ENCODE data around the gene LIPG. TPM values are rescaled to one million over a fixed set of nuclear protein-coding genes. Genes with fewer than 3 reads are reported as not detected.

The LIPG gene
- total RNA-seq, 2 donors from 2014 or later, result 0.52 to 0.66 TPM

DNA sequence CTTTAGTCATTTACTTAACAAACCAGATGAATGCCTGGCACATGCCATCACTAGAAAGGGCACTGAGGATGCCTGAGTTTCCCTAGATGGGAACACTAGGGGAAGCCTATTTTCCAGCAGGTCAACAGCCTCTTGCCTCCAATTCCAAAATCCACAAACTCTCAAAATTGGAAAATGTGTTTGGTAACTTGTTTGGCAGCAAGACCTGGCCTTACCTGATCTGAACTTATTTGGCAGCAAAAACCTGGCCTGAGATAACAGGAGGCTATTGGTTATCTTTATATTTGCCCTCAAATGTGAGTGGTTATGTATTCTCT lies 2.6 kb downstream of the LIPG start:
- DNase-seq, result no peak
- intact Hi-C loops (cut with DNase I), result loop anchor here (10.0 kb wide), 1 partner anchor 290 kb away; no protein-coding TSS in a partner anchor
- no peaks in the 10 kb centered on the region for H3K36me3 ChIP-seq (replicated peaks in 1 of 2; ENCODE audit: insufficient read depth in 1 of 2, low read depth in 2 of 2)
- ATAC-seq, result no peak
- no peak overlapping the region for H3K4me3 ChIP-seq
- H3K4me1 ChIP-seq, result peaks cover 49% of the 10 kb centered on the region
- no peaks in the 10 kb centered on the region for H3K27me3 ChIP-seq
- H3K9me3 ChIP-seq, result no peaks in the 10 kb centered on the region
- H3K27ac ChIP-seq, result no peak overlapping the region
- TF ChIP-seq POLR2A (IDR thresholded peaks at IDR 0.05), result no peak
- TF ChIP-seq, protein P1, sequence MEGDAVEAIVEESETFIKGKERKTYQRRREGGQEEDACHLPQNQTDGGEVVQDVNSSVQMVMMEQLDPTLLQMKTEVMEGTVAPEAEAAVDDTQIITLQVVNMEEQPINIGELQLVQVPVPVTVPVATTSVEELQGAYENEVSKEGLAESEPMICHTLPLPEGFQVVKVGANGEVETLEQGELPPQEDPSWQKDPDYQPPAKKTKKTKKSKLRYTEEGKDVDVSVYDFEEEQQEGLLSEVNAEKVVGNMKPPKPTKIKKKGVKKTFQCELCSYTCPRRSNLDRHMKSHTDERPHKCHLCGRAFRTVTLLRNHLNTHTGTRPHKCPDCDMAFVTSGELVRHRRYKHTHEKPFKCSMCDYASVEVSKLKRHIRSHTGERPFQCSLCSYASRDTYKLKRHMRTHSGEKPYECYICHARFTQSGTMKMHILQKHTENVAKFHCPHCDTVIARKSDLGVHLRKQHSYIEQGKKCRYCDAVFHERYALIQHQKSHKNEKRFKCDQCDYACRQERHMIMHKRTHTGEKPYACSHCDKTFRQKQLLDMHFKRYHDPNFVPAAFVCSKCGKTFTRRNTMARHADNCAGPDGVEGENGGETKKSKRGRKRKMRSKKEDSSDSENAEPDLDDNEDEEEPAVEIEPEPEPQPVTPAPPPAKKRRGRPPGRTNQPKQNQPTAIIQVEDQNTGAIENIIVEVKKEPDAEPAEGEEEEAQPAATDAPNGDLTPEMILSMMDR (IDR thresholded peaks at IDR 0.05), result no peak

DNA sequence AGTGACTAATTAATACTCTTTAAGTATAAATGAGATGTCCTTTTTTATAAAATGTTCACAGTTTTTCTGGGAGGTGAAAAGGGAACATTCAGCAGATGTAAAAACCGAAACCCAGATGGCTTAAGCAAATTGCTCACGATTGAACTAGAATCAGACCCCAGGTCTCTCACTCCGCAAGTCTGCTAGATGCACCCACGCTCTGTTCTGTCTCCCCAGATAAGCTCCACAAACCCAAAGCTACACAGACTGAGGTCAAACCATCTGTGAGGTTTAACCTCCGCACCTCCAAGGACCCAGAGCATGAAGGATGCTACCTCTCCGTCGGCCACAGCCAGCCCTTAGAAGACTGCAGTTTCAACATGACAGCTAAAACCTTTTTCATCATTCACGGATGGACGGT lies 3.2 kb downstream of the LIPG start:
- TF ChIP-seq, protein P1 (IDR thresholded peaks at IDR 0.05), result no peak
- TF ChIP-seq POLR2A (IDR thresholded peaks at IDR 0.05), result no peak
- H3K27ac ChIP-seq, result no peak overlapping the region
- peaks cover 47% of the 10 kb centered on the region for H3K4me1 ChIP-seq
- H3K4me3 ChIP-seq, result no peak overlapping the region
- no peaks in the 10 kb centered on the region for H3K9me3 ChIP-seq
- H3K27me3 ChIP-seq, result no peaks in the 10 kb centered on the region
- 63 to 64% methylated on average over 9 of the region's 9 CpGs for WGBS, 2 donors
- ATAC-seq (no peak), DNase-seq (no peak)
- H3K36me3 ChIP-seq (replicated peaks in 1 of 2; ENCODE audit: insufficient read depth in 1 of 2, low read depth in 2 of 2), result no peaks in the 10 kb centered on the region
- intact Hi-C loops (cut with DNase I), result loop anchor here (10.0 kb wide), 1 partner anchor 290 kb away; no protein-coding TSS in a partner anchor

DNA sequence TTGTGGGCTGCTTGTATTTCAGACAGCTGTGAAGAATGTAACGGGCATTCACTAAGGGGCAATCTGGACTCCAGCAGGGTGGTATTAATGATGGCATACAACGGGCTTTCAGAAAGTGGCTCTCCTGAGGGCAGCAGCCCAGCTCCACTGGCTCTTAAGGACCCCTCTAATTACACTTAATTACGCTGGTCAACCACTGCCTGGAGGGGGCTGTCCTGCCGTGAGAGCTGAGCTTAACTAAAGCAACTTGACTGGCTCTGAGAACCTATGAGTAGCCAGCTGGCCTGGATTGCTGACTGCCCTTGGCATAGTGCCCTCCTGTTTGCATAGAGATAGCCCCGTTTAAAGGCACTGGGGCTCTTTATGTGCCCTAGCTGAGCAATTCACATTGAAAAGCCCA lies 3.8 kb downstream of the LIPG start:
- WGBS, 2 donors, result 21 to 28% methylated on average over 5 of the region's 5 CpGs
- H3K4me3 ChIP-seq, result no peak overlapping the region

DNA sequence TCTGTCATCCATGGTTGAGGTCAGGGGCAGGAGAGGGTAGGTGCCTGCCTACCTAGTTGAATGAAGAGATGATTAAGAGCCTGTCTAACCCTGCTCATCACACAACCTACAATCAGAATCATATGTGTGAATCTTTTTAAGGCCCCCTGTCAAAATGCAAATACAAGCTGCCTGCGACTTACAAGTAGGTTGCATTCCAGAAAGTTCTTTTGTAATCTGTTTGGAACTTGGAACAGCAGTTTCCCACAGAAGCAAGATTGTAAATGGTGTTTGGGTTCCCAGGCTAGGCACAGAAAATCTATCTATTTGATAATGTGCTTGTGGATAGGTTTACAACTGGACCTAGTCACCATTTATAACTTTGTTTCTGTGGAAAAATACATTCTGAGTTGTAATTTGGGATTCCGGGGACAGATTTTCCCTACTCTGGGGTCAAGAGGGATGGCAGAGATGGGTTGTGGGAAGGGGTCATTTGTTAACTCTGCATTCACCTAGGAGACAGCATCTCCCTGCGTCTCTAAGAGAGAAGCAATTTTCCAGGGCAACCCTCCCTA lies 4.4 kb downstream of the LIPG start:
- Histone ChIP-seq H3K4me3 (no peak overlapping the region), H3K4me1 (peaks cover 35% of the 10 kb centered on the region), H3K27me3 (no peaks in the 10 kb centered on the region), H3K9me3 (no peaks in the 10 kb centered on the region), H3K27ac (no peak overlapping the region), H3K36me3 (replicated peaks in 1 of 2; ENCODE audit: insufficient read depth in 1 of 2, low read depth in 2 of 2) (no peaks in the 10 kb centered on the region)
- ATAC-seq (no peak), DNase-seq (no peak)
- no peak for TF ChIP-seq POLR2A (IDR thresholded peaks at IDR 0.05)
- TF ChIP-seq, protein P1 (IDR thresholded peaks at IDR 0.05), result no peak
- intact Hi-C loops (cut with DNase I), result loop anchor here (10.0 kb wide), 1 partner anchor 289 kb away; no protein-coding TSS in a partner anchor
- WGBS, 2 donors, result 52 to 61% methylated on average over 3 of the region's 3 CpGs

More for the DNA sequence above, 3.8 kb downstream of the LIPG start:
- Histone ChIP-seq H3K9me3 (no peaks in the 10 kb centered on the region), H3K4me1 (peaks cover 42% of the 10 kb centered on the region), H3K36me3 (replicated peaks in 1 of 2; ENCODE audit: insufficient read depth in 1 of 2, low read depth in 2 of 2) (no peaks in the 10 kb centered on the region), H3K27me3 (no peaks in the 10 kb centered on the region), H3K27ac (no peak overlapping the region)
- intact Hi-C loops (cut with DNase I), result loop anchor here (10.0 kb wide), 1 partner anchor 289 kb away; no protein-coding TSS in a partner anchor
- DNase-seq (peak; percentile 77 to 90 (median 86)), ATAC-seq (peak; percentile 69)
- no peak for TF ChIP-seq POLR2A (IDR thresholded peaks at IDR 0.05)
- TF ChIP-seq, protein P1 (IDR thresholded peaks at IDR 0.05), result peak in 1 of 7 experiments; percentile 6

DNA sequence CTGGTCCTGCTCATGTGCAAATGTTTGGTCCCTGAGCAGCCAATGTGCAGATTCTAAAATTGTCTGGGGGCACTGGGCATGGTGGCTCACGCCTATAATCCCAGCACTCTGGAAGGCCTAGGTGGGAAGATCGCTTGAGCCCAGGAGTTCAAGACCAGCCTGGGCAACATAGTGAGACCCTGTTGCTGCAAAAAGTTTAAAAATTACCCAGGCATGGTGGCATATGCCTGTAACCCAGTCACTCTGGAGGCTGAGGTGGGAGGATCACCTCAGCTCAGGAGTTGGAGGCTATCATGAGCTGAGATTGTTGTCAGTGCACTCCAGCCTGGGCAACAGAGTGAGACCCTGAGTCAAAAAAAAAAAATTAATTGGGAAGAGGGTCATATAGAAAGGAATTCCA lies 5.1 kb downstream of the LIPG start:
- ATAC-seq (no peak), DNase-seq (no peak)
- Histone ChIP-seq H3K4me1 (peaks cover 28% of the 10 kb centered on the region), H3K4me3 (no peak overlapping the region), H3K27ac (no peak overlapping the region), H3K27me3 (no peaks in the 10 kb centered on the region), H3K9me3 (no peaks in the 10 kb centered on the region), H3K36me3 (replicated peaks in 1 of 2; ENCODE audit: insufficient read depth in 1 of 2, low read depth in 2 of 2) (no peaks in the 10 kb centered on the region)
- 50 to 57% methylated on average over 2 of the region's 2 CpGs for WGBS, 2 donors
- intact Hi-C loops (cut with DNase I), result loop anchor here (10.0 kb wide), 1 partner anchor 288 kb away; no protein-coding TSS in a partner anchor
- TF ChIP-seq, protein P1 (IDR thresholded peaks at IDR 0.05), result no peak
- no peak for TF ChIP-seq POLR2A (IDR thresholded peaks at IDR 0.05)
